Effector memory CD4-positive, alpha-beta T cell (primary cell): ENCODE results near the gene NKX2-1.

Source experiments
- DNase-seq, 3 donors: peaks; one replicate each; pipeline ENCODE4 v3.0.0-alpha.2; 2020
- H3K27ac ChIP-seq: 2 replicates; pipeline ENCODE4 v1.7.0; 2013; ENCODE audit warnings: mild to moderate bottlenecking, low read length, moderate library complexity; ENCODE audit not compliant: insufficient read depth, poor library complexity, severe bottlenecking
- H3K27me3 ChIP-seq: replicated peaks from 2 replicates; pipeline ENCODE4 v1.7.0; 2013; ENCODE audit warnings: mild to moderate bottlenecking, low read length; ENCODE audit not compliant: insufficient read depth, control insufficient read depth, poor library complexity, severe bottlenecking
- H3K36me3 ChIP-seq: 2 replicates; pipeline ENCODE4 v1.7.0; 2013; ENCODE audit warnings: mild to moderate bottlenecking, low read length, moderate library complexity; ENCODE audit not compliant: control insufficient read depth, insufficient read depth
- H3K4me1 ChIP-seq: 2 replicates; pipeline ENCODE4 v1.7.0; 2013; ENCODE audit warnings: low read length, mild to moderate bottlenecking; ENCODE audit not compliant: control insufficient read depth, insufficient read depth, poor library complexity, severe bottlenecking
- H3K4me3 ChIP-seq: 2 replicates; pipeline ENCODE4 v1.7.0; 2013; ENCODE audit warnings: low read length, low read depth, mild to moderate bottlenecking; ENCODE audit not compliant: insufficient read depth, poor library complexity, severe bottlenecking
- H3K9me3 ChIP-seq: 2 replicates; pipeline ENCODE4 v1.7.0; 2013; ENCODE audit warnings: mild to moderate bottlenecking, low read length, moderate library complexity; ENCODE audit not compliant: control insufficient read depth

NKX2-1 gene

GRCh38 chr14:36517242-36518030 lies 2.6 kb downstream of the NKX2-1 start:
- Histone ChIP-seq H3K9me3 (no peaks in the 10 kb centered on the region), H3K36me3 (no peaks in the 10 kb centered on the region), H3K27me3 (peaks cover 48% of the 10 kb centered on the region), H3K4me3 (no peak overlapping the region), H3K4me1 (peaks cover 11% of the 10 kb centered on the region), H3K27ac (no peak overlapping the region)
- DNase-seq = no peak

GRCh38 chr14:36516719-36517241 lies 3.3 kb downstream of the NKX2-1 start:
- H3K27me3 ChIP-seq = peaks cover 52% of the 10 kb centered on the region
- peaks cover 11% of the 10 kb centered on the region for H3K4me1 ChIP-seq
- no peak overlapping the region for H3K27ac ChIP-seq
- no peaks in the 10 kb centered on the region for H3K36me3 ChIP-seq
- H3K4me3 ChIP-seq = no peak overlapping the region
- no peak for DNase-seq
- H3K9me3 ChIP-seq = no peaks in the 10 kb centered on the region

- Histone ChIP-seq H3K4me3 (no peak overlapping the region), H3K27ac (no peak overlapping the region), H3K27me3 (peaks cover 50% of the 10 kb centered on the region), H3K9me3 (no peaks in the 10 kb centered on the region), H3K4me1 (peaks cover 8% of the 10 kb centered on the region), H3K36me3 (no peaks in the 10 kb centered on the region)
- no peak for DNase-seq
Observed at GRCh38 chr14:36515896-36516718, 3.9 kb downstream of the NKX2-1 start.

GRCh38 chr14:36515105-36515593 lies 4.9 kb downstream of the NKX2-1 start:
- Histone ChIP-seq H3K36me3 (no peaks in the 10 kb centered on the region), H3K4me3 (no peak overlapping the region), H3K4me1 (peaks cover 3% of the 10 kb centered on the region), H3K9me3 (no peaks in the 10 kb centered on the region), H3K27me3 (peaks cover 44% of the 10 kb centered on the region), H3K27ac (no peak overlapping the region)
- DNase-seq = no peak

GRCh38 chr14:36514278-36515104 lies 5.5 kb downstream of the NKX2-1 start:
- no peak overlapping the region for H3K4me3 ChIP-seq
- no peak for DNase-seq
- H3K4me1 ChIP-seq = no peaks in the 10 kb centered on the region
- H3K27me3 ChIP-seq = peaks cover 38% of the 10 kb centered on the region
- no peaks in the 10 kb centered on the region for H3K36me3 ChIP-seq
- H3K27ac ChIP-seq = no peak overlapping the region
- no peaks in the 10 kb centered on the region for H3K9me3 ChIP-seq

GRCh38 chr14:36513451-36514277 lies 6.4 kb downstream of the NKX2-1 start:
- Histone ChIP-seq H3K36me3 (no peaks in the 10 kb centered on the region), H3K4me1 (no peaks in the 10 kb centered on the region), H3K27me3 (peaks cover 37% of the 10 kb centered on the region), H3K9me3 (no peaks in the 10 kb centered on the region), H3K27ac (no peak overlapping the region), H3K4me3 (no peak overlapping the region)
- no peak for DNase-seq

GRCh38 chr14:36513012-36513420 lies 7.0 kb downstream of the NKX2-1 start:
- Histone ChIP-seq H3K36me3 (no peaks in the 10 kb centered on the region), H3K9me3 (no peaks in the 10 kb centered on the region), H3K4me1 (no peaks in the 10 kb centered on the region), H3K27me3 (peaks cover 31% of the 10 kb centered on the region), H3K4me3 (no peak overlapping the region), H3K27ac (no peak overlapping the region)
- DNase-seq = no peak

GRCh38 chr14:36512585-36513003 lies 7.4 kb downstream of the NKX2-1 start:
- no peak overlapping the region for H3K4me3 ChIP-seq
- H3K27me3 ChIP-seq = peaks cover 31% of the 10 kb centered on the region
- no peaks in the 10 kb centered on the region for H3K36me3 ChIP-seq
- no peaks in the 10 kb centered on the region for H3K4me1 ChIP-seq
- H3K27ac ChIP-seq = no peak overlapping the region
- DNase-seq = no peak
- H3K9me3 ChIP-seq = no peaks in the 10 kb centered on the region
